ENCODE data around the gene DENND2A.

Gene DENND2A

GRCh38 chr7:140476698-140477261 lies 163.8 kb downstream of the DENND2A start:
- TF ChIP-seq JUND (IDR thresholded peaks at IDR 0.05; ENCODE audit: low read depth) = no peak
- DNase-seq (ENCODE audit: low read depth in 1 of 2, low spot score in 1 of 2) = no peak
- in situ Hi-C loops (cut with HindIII; ENCODE audit: low pct_unique_long_range_greater_than_20kb, low sequenced_read_pairs) = no loop called here

GRCh38 chr7:140475747-140476333 lies 164.8 kb downstream of the DENND2A start:
- peak; percentile 27 to 64 for DNase-seq (ENCODE audit: low read depth in 1 of 2, low spot score in 1 of 2)
- in situ Hi-C loops (cut with HindIII; ENCODE audit: low pct_unique_long_range_greater_than_20kb, low sequenced_read_pairs) = no loop called here
- no peak for TF ChIP-seq JUND (IDR thresholded peaks at IDR 0.05; ENCODE audit: low read depth)
